ENCODE measurements around the gene MT1A. TPM values are rescaled to one million over a fixed set of nuclear protein-coding genes. Genes with fewer than 3 reads are reported as not detected.

The MT1A gene
- total RNA-seq, 1 experiment from 2014 or later, result 52.1 TPM

DNA sequence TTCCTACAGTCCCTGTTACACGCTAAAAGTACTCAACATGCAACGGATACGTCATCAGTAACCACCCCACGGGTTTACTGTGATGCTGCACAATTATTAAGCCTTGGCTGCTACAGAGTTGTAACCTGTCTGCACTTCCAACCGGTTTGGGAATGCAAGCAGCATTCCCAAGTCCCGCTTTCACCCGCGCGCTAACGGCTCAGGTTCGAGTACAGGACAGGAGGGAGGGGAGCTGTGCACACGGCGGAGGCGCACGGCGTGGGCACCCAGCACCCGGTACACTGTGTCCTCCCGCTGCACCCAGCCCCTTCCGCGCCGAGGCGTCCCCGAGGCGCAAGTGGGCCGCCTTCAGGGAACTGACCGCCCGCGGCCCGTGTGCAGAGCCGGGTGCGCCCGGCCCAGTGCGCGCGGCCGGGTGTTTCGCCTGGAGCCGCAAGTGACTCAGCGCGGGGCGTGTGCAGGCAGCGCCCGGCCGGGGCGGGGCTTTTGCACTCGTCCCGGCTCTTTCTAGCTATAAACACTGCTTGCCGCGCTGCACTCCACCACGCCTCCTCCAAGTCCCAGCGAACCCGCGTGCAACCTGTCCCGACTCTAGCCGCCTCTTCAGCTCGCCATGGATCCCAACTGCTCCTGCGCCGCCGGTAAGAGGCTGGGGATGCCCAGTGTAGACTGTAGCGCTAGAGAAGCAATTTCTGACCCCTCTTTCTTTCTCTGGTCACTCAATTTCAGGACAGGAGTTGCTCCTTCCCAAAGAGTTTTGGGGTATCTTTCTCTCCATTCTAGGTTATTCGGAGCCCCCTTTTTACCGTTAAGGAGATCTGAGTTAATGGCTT, 30.2 kb upstream of the MT1A start, which contains the start of gene MT2A:
MT2A (plus strand) TSS at position 542 of the 833 bp plus-strand sequence; CDS start at position 614, 72 bp downstream.
- peak within 1 kb of the TSS; percentile 95 for H3K27ac ChIP-seq (ENCODE audit: low read length)
- POLR2A ChIA-PET, result interaction anchor here (0.7 kb wide), 2 partner anchors 12 to 19 kb away, joined by 3 to 4 read pairs; no protein-coding TSS in a partner anchor
- H3K9me3 ChIP-seq (ENCODE audit: control insufficient read depth, insufficient read depth, low read depth, low read length), result no peaks in the 10 kb centered on the region
- TF ChIP-seq, protein P1, sequence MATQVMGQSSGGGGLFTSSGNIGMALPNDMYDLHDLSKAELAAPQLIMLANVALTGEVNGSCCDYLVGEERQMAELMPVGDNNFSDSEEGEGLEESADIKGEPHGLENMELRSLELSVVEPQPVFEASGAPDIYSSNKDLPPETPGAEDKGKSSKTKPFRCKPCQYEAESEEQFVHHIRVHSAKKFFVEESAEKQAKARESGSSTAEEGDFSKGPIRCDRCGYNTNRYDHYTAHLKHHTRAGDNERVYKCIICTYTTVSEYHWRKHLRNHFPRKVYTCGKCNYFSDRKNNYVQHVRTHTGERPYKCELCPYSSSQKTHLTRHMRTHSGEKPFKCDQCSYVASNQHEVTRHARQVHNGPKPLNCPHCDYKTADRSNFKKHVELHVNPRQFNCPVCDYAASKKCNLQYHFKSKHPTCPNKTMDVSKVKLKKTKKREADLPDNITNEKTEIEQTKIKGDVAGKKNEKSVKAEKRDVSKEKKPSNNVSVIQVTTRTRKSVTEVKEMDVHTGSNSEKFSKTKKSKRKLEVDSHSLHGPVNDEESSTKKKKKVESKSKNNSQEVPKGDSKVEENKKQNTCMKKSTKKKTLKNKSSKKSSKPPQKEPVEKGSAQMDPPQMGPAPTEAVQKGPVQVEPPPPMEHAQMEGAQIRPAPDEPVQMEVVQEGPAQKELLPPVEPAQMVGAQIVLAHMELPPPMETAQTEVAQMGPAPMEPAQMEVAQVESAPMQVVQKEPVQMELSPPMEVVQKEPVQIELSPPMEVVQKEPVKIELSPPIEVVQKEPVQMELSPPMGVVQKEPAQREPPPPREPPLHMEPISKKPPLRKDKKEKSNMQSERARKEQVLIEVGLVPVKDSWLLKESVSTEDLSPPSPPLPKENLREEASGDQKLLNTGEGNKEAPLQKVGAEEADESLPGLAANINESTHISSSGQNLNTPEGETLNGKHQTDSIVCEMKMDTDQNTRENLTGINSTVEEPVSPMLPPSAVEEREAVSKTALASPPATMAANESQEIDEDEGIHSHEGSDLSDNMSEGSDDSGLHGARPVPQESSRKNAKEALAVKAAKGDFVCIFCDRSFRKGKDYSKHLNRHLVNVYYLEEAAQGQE (IDR thresholded peaks at IDR 0.05; ENCODE audit: insufficient read depth in 1 of 2, low read depth in 2 of 2, low read length in 1 of 2), result no peak
- TF ChIP-seq SIN3A (IDR thresholded peaks at IDR 0.05; ENCODE audit: borderline replicate concordance, insufficient read depth, low read depth, low read length) (peak; percentile 77; the same call in 1 of the 2 replicates), TCF7L2 (IDR thresholded peaks at IDR 0.05; ENCODE audit: low read depth, low read length) (peak; percentile 39; the same call in 1 of the 2 replicates), POLR2AphosphoS5 (IDR thresholded peaks at IDR 0.05; ENCODE audit: low read depth, low read length) (peak; percentile 92)
- TF ChIP-seq, protein P2, sequence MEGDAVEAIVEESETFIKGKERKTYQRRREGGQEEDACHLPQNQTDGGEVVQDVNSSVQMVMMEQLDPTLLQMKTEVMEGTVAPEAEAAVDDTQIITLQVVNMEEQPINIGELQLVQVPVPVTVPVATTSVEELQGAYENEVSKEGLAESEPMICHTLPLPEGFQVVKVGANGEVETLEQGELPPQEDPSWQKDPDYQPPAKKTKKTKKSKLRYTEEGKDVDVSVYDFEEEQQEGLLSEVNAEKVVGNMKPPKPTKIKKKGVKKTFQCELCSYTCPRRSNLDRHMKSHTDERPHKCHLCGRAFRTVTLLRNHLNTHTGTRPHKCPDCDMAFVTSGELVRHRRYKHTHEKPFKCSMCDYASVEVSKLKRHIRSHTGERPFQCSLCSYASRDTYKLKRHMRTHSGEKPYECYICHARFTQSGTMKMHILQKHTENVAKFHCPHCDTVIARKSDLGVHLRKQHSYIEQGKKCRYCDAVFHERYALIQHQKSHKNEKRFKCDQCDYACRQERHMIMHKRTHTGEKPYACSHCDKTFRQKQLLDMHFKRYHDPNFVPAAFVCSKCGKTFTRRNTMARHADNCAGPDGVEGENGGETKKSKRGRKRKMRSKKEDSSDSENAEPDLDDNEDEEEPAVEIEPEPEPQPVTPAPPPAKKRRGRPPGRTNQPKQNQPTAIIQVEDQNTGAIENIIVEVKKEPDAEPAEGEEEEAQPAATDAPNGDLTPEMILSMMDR (IDR thresholded peaks at IDR 0.05), result no peak
- TSS peak; percentile 60 for BruUV-seq (replicated peaks)
- CTCF ChIA-PET, result interaction anchor here (0.7 to 1.0 kb wide), 3 partner anchors 9 to 17 kb away, joined by 3 read pairs; partner anchors contain the start of gene MT1E
- no peaks in the 10 kb centered on the region for H3K27me3 ChIP-seq (ENCODE audit: control insufficient read depth, insufficient read depth, low read length)
- H3K4me3 ChIP-seq (ENCODE audit: low read depth in 2 of 2, low read length in 2 of 2), result peak within 1 kb of the TSS; percentile 78 to 87
- ATAC-seq, result peak; percentile 77
- peaks cover 62% of the 10 kb centered on the region for H3K4me1 ChIP-seq (ENCODE audit: control insufficient read depth, insufficient read depth, low read length)
- in situ Hi-C loops (cut with HindIII; ENCODE audit: low pct_unique_long_range_greater_than_20kb, low sequenced_read_pairs), result no loop called here
- intact Hi-C loops (cut with micrococcal nuclease; ENCODE audit: unreplicated experiment), result loop anchor here (5.0 kb wide), 1 partner anchor 94 kb away; no protein-coding TSS in a partner anchor
- no peak for DNase-seq (ENCODE audit: low read depth, low spot score)
- H3K36me3 ChIP-seq (ENCODE audit: control insufficient read depth, insufficient read depth, low read length), result peaks cover 3% of the 10 kb centered on the region; the same call in 1 of the 2 replicates

DNA sequence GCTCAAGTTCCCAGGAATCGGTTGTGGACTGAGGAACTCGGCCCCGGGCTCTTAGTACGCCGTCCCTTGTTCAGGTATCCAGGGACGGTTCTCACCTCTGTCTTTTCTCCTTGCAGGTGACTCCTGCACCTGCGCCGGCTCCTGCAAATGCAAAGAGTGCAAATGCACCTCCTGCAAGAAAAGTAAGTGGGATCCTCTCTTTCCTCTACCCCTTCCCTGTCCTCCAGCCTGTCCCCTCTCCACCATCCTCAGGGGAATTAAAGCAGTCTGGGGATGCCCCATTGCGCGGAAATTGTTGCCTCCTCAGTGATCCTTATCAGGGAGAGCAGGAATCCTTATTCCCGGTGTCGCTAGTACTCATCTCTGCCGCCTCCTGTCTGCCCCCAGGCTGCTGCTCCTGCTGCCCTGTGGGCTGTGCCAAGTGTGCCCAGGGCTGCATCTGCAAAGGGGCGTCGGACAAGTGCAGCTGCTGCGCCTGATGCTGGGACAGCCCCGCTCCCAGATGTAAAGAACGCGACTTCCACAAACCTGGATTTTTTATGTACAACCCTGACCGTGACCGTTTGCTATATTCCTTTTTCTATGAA, 29.5 kb upstream of the MT1A start:
- Histone ChIP-seq H3K4me3 (ENCODE audit: low read depth in 2 of 2, low read length in 2 of 2) (peak overlapping the region; percentile 78 to 87), H3K9me3 (ENCODE audit: control insufficient read depth, insufficient read depth, low read depth, low read length) (no peaks in the 10 kb centered on the region), H3K36me3 (ENCODE audit: control insufficient read depth, insufficient read depth, low read length) (peaks cover 3% of the 10 kb centered on the region; the same call in 1 of the 2 replicates), H3K27ac (ENCODE audit: low read length) (peak overlapping the region; percentile 94), H3K27me3 (ENCODE audit: control insufficient read depth, insufficient read depth, low read length) (no peaks in the 10 kb centered on the region), H3K4me1 (ENCODE audit: control insufficient read depth, insufficient read depth, low read length) (peaks cover 65% of the 10 kb centered on the region)
- ATAC-seq (no peak), DNase-seq (ENCODE audit: low read depth, low spot score) (no peak)
- in situ Hi-C loops (cut with HindIII; ENCODE audit: low pct_unique_long_range_greater_than_20kb, low sequenced_read_pairs) (no loop called here), intact Hi-C loops (cut with micrococcal nuclease; ENCODE audit: unreplicated experiment) (loop anchor here (5.0 kb wide), 1 partner anchor 93 kb away; no protein-coding TSS in a partner anchor)
- ChIA-PET CTCF (interaction anchor here (1.0 kb wide), 1 partner anchor 17 kb away, joined by 3 read pairs; the partner anchor contains the start of gene MT1E), POLR2A (no interaction called here)
- TF ChIP-seq POLR2AphosphoS5 (IDR thresholded peaks at IDR 0.05; ENCODE audit: low read depth, low read length) (no peak), TCF7L2 (IDR thresholded peaks at IDR 0.05; ENCODE audit: low read depth, low read length) (0 out of 2 replicates have a peak, but pooled peaks have one; percentile 15)
- TF ChIP-seq, protein P2 (IDR thresholded peaks at IDR 0.05), result no peak
- TSS peak; percentile 100 for BruUV-seq (replicated peaks)
